Measurements from ENCODE around the gene FAM174B. TPM values are rescaled to one million over a fixed set of nuclear protein-coding genes. Genes with fewer than 3 reads are reported as not detected.

FAM174B gene
- total RNA-seq, 2 donors from 2014 or later: 6.1 to 10.0 TPM

GRCh38 chr15:92676561-92676960 lies 21.0 kb upstream of the FAM174B start:
- ATAC-seq (ENCODE audit: insufficient number of reproducible peaks, low FRiP score, low read depth): no peak

GRCh38 chr15:92675485-92675884 lies 19.9 kb upstream of the FAM174B start:
- no peak for TF ChIP-seq CTCF (IDR thresholded peaks at IDR 0.05)
- H3K36me3 ChIP-seq: no peaks in the 10 kb centered on the region
- H3K4me3 ChIP-seq: no peak overlapping the region
- no peaks in the 10 kb centered on the region for H3K27me3 ChIP-seq (replicated peaks; ENCODE audit: insufficient read depth)
- no peak for DNase-seq (ENCODE audit: low spot score)
- no peaks in the 10 kb centered on the region for H3K9me3 ChIP-seq
- no peak overlapping the region for H3K27ac ChIP-seq
- H3K4me1 ChIP-seq (ENCODE audit: control insufficient read depth in 1 of 2, low read depth in 2 of 2): no peaks in the 10 kb centered on the region
- ATAC-seq (ENCODE audit: insufficient number of reproducible peaks, low FRiP score, low read depth): no peak

More at GRCh38 chr15:92676561-92676960, 21.0 kb upstream of the FAM174B start:
- Histone ChIP-seq H3K36me3 (no peaks in the 10 kb centered on the region), H3K27ac (no peak overlapping the region), H3K4me3 (no peak overlapping the region), H3K27me3 (replicated peaks; ENCODE audit: insufficient read depth) (no peaks in the 10 kb centered on the region), H3K9me3 (no peaks in the 10 kb centered on the region), H3K4me1 (ENCODE audit: control insufficient read depth in 1 of 2, low read depth in 2 of 2) (peaks cover 2 to 8% of the 10 kb centered on the region in 2 donors)
- DNase-seq (ENCODE audit: low spot score): no peak
- TF ChIP-seq CTCF (IDR thresholded peaks at IDR 0.05): no peak

DNA sequence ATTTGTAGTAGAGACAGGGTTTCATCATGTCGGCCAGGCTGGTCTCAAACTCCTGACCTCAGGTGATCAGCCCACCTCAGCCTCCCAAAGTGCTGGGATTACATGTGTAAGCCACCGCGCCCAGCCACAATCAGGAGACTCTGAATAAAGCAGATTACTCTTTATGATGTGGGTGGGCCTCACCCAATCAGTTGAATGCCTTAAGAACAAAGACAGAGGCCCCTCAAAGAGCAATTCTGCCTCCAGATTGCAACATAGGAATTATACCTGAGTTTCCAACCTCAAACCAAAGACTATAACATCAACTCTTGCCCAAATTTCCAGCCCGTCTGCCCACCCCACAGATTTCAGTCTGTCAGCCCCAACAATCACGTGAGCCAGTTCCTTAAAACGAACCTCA lies 18.8 kb upstream of the FAM174B start:
- Histone ChIP-seq H3K9me3 (no peaks in the 10 kb centered on the region), H3K36me3 (no peaks in the 10 kb centered on the region), H3K27me3 (replicated peaks; ENCODE audit: insufficient read depth) (no peaks in the 10 kb centered on the region), H3K4me3 (no peak overlapping the region), H3K27ac (no peak overlapping the region), H3K4me1 (ENCODE audit: control insufficient read depth in 1 of 2, low read depth in 2 of 2) (no peaks in the 10 kb centered on the region)
- no peak for DNase-seq (ENCODE audit: low spot score)
- TF ChIP-seq CTCF (IDR thresholded peaks at IDR 0.05): no peak
- ATAC-seq (ENCODE audit: insufficient number of reproducible peaks, low FRiP score, low read depth): no peak

GRCh38 chr15:92672102-92672501 lies 16.5 kb upstream of the FAM174B start:
- no peak overlapping the region for H3K4me3 ChIP-seq
- DNase-seq (ENCODE audit: low spot score) (no peak), ATAC-seq (ENCODE audit: insufficient number of reproducible peaks, low FRiP score, low read depth) (no peak)
- H3K27ac ChIP-seq: no peak overlapping the region
- no peak for TF ChIP-seq CTCF (IDR thresholded peaks at IDR 0.05)
- H3K36me3 ChIP-seq: no peaks in the 10 kb centered on the region
- no peaks in the 10 kb centered on the region for H3K27me3 ChIP-seq (replicated peaks; ENCODE audit: insufficient read depth)
- H3K9me3 ChIP-seq: no peaks in the 10 kb centered on the region
- peaks cover 3 to 7% of the 10 kb centered on the region in 2 donors for H3K4me1 ChIP-seq (ENCODE audit: control insufficient read depth in 1 of 2, low read depth in 2 of 2)

GRCh38 chr15:92671406-92671805 lies 15.8 kb upstream of the FAM174B start:
- H3K27ac ChIP-seq: no peak overlapping the region
- H3K36me3 ChIP-seq: no peaks in the 10 kb centered on the region
- no peak overlapping the region for H3K4me3 ChIP-seq
- ATAC-seq (ENCODE audit: insufficient number of reproducible peaks, low FRiP score, low read depth) (no peak), DNase-seq (ENCODE audit: low spot score) (no peak)
- TF ChIP-seq CTCF (IDR thresholded peaks at IDR 0.05): no peak
- peaks cover 5 to 14% of the 10 kb centered on the region in 2 donors for H3K4me1 ChIP-seq (ENCODE audit: control insufficient read depth in 1 of 2, low read depth in 2 of 2)
- H3K27me3 ChIP-seq (replicated peaks; ENCODE audit: insufficient read depth): no peaks in the 10 kb centered on the region
- H3K9me3 ChIP-seq: no peaks in the 10 kb centered on the region

Data from thoracic aorta (tissue), 2 donors.